GM18951 (cell line): Measurements from ENCODE around the gene SYCE3.
"Not testable (repeated sequence)": the region's sequence is repeated elsewhere in the genome, so short reads cannot be mapped to it uniquely, and the experiment has no call there.

ENCODE experiments used
- POLR2A ChIP-seq: IDR thresholded peaks from 4 replicates; pipeline ENCODE4 v1.6.1; 2011; ENCODE audit warnings: mild to moderate bottlenecking; ENCODE audit not compliant: insufficient read length, insufficient read depth; ENCODE audit errors: extremely low read depth
- in situ Hi-C: fragments of 300-500 bp; cut with MboI; formaldehyde crosslinking; loops from one replicate; pipeline ENCODE4 v1.12.0; 2022; ENCODE audit warnings: low sequenced_read_pairs, mixed read lengths, inconsistent platforms; ENCODE audit not compliant: unreplicated experiment

Gene SYCE3

GRCh38 chr22:50546326-50547262 is 16.1 kb downstream of the SYCE3 start:
- in situ Hi-C loops = no loop called here
- TF ChIP-seq POLR2A = no peak

DNA sequence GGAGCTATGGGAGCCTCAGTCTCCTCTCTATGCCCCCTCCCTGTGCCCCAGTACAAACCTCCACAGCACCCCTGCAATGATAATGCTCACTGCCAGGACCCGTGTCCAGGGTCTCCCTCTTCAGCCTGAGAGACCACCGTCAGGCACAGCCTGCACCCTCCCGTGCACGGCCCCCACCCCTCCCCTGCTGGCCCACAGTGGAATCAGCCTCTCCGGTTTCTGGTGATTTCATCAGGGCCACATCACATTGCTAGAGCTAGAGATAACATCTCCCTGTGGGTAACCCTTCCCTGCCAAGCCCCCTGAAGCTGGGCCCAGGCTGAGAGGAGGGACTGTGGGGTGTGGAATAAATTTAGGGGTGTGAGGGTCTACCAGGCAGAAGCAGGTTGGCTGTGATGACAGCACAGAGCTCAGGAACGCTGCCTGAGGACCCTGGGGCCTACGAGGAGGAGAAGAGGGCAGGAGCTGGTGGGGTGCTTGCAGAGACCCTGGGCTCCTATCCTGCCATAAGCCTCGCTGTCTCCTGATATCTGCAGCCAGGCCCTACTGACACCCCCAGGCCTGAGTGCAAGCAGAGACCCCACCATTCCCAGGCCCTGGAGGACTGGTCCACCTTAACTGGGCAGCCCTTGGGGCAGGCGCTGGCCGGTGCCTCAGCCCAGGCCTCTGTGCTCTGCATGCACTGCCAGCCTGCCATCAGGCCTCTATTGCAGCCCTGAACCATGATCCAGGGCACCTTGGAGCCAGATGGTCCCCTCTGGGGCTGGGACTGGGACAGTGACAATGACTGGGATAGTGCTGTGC is 17.0 kb downstream of the SYCE3 start, which contains the start of gene KLHDC7B:
TSS of gene KLHDC7B (plus strand) at position 378 of the 804 bp plus-strand sequence. CDS start at position 723, 345 bp downstream.
- no peak for TF ChIP-seq POLR2A
- in situ Hi-C loops = no loop called here

- in situ Hi-C loops = no loop called here
- no peak for TF ChIP-seq POLR2A
These were observed 17.9 kb downstream of the SYCE3 start for GRCh38 chr22:50544746-50545253.

- peak; percentile 56 for TF ChIP-seq POLR2A
- in situ Hi-C loops = no loop called here
These were observed 18.5 kb downstream of the SYCE3 start for GRCh38 chr22:50544078-50544745.

- in situ Hi-C loops = no loop called here
- peak; percentile 43 for TF ChIP-seq POLR2A
These were observed 20.2 kb downstream of the SYCE3 start for GRCh38 chr22:50542416-50542927.

DNA sequence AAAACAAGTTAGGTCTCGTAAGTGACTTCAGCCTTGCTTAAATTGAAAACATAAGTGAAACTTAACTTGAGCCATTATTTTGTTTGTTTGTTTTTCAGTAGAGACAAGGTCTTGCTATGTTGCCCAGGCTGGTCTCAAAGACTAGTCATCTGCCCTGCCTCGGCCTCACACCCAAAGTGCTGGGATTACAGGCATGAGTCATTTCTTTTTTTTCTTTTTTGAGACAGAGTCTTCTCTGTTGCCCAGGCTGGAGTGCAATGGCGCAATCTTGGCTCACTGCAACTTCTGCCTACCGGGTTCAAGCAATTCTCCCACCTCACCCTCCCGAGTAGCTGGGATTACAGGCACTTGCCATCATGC is 21.1 kb downstream of the SYCE3 start:
- in situ Hi-C loops = not testable (repeated sequence)

- in situ Hi-C loops = no loop called here
These were observed 22.3 kb downstream of the SYCE3 start for GRCh38 chr22:50540381-50540780.

DNA sequence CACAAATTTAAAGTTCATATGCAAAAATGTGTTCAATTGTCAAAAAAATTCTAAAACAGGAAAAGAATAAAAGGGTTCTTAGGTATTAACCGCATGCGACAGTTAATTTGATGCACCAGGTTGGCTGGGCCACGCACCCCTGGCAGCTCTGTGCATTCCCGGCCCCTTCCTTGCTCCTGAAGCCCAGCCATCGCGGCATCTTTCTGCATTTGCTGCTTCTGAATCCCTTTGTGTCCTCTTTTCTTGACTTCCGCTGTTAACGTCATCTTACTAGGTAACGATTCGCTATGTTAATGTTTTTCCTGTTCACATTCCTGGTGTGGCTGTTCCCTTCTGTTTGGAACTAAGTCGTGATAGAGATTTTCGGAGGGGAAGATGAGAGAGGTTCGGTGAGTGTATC is 25.0 kb downstream of the SYCE3 start:
- in situ Hi-C loops = no loop called here
- TF ChIP-seq POLR2A = no peak

More at GRCh38 chr22:50540381-50540780, 22.3 kb downstream of the SYCE3 start:
- no peak for TF ChIP-seq POLR2A

- in situ Hi-C loops = no loop called here
- TF ChIP-seq POLR2A = no peak
These were observed 26.5 kb downstream of the SYCE3 start for GRCh38 chr22:50536226-50536625.

DNA sequence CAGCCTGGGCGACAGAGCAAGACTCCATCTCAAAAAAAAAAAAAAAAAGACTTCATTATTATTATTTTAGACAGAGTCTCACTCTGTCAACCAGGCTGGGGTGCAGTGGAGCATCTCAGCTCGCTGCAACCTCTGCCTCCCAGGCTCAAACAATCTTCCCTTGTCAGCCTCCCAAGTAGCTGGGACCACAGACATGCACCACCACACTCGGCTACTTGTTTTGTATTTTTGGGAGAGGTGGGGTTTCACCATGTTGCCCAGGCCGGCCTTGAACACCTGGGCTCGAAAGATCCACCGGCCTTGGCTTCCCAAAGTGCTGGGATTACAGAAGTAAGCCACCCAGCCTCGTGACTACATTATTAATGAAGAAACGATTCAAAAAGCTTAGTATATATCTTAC is 27.6 kb downstream of the SYCE3 start:
- in situ Hi-C loops = no loop called here
- TF ChIP-seq POLR2A = no peak

DNA sequence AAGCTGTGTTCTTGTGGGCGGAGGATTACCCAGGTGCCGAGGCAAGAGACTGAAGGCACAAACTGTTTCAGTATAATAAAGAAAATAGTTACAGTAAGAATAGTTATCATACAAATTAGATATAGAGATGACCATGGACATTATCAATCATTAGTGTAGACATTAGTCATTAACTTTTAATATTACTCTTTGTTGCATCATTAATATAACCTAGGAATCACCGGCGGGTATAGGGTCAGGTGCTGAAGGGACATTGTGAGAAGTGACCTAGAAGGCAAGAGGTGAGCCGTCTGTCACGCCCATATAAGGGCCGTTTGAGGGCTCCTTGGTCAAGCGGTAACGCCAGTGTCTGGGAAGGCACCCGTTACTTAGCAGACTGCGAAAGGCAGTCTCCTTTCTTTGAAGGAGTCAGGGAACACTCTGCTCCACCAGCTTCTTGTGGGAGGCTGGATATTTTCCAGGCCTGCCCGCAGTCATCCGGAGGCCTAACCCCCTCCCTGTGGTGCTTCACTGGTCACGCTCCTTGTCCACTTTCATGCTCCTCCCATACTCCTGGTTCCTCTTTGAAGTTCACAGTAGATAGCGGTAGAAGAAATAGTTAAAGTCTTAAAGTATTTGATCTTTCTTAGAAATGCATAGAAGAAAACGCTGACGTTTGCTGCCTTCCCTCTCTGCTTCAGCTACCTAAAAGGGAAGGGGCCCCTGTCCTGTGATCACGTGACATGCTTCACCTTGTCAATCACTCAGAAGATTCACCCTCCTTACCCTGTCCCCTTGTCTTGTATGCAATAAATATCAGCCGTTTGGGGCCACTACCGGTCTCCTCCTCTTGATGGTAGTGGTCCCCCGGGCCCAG is 28.6 kb downstream of the SYCE3 start:
- in situ Hi-C loops = not testable (repeated sequence)

DNA sequence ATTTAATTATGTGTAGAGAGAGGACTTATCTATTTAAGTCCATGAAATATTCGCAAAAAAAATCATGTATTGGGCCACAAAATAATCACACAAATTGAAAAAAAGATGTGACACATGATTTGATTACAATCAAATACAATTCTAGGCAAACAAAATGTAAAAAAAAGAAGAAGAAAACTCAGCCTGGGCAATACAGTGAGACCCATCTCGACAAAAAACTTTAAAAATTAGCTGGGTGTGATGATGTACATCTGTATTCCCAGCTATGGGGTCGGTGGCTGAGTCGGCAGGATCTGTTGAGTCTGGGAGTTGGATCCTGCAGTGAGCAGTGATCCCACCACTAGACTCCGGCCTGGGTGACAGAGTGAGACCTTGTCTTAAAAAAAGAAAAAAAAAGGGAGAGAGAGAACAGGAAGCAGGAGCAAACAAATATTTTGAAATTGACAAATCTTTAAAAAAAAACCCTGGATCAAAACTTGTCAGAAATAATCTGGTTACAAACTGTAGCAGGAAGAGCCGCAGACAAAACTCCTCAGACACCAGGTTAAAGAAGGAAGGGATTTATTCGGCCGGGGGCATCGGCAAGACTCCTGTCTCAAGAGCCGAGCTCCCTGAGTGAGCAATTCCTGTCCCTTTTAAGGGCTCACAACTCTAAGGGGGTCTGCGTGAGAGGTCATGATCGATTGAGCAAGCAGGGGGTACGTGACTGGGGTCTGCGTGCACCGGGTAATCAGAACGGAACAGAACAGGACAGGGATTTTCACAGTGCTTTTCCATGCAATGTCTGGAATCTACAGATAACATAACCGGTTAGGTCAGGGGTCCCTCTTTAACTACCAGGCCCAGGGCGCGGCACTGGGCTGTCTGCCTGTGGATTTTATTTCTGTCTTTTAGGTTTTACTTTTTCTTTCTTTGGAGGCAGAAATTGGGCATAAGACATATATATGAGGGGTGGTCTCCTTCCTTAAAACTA is 29.6 kb downstream of the SYCE3 start:
- TF ChIP-seq POLR2A = peak; percentile 17
- in situ Hi-C loops = no loop called here
